Activated CD4-positive, alpha-beta T cell treated with anti-CD3 and anti-CD28 coated beads, Interleukin-2, amount 10 ng/mL, durations not matched to agents 7 days and 5 days (primary cell): Measurements from ENCODE around the gene ST6GALNAC3. TPM values are rescaled to one million over a fixed set of nuclear protein-coding genes. Genes with fewer than 3 reads are reported as not detected.

Source experiments
- CTCF ChIA-PET: fragments of 350-600 bp; sonication (Branson Sonifier 250); formaldehyde crosslinking; loops from one replicate; lab custom pipeline; 2021; ENCODE audit warnings: antibody characterized with exemption; lab: Charles Lee
- POLR2A ChIA-PET: fragments of 350-600 bp; sonication (Branson Sonifier 250); formaldehyde crosslinking; loops from one replicate; lab custom pipeline; 2021; ENCODE audit warnings: antibody characterized with exemption; lab: Charles Lee
- DNase-seq: peaks from one replicate; pipeline ENCODE4 v3.0.0-alpha.2; 2020
- H3K27ac Mint-ChIP-seq: one replicate; pipeline ENCODE4 v1.8.0; 2021; ENCODE audit warnings: mild to moderate bottlenecking, moderate library complexity, mixed read lengths
- H3K27me3 Mint-ChIP-seq: one replicate; pipeline ENCODE4 v1.8.0; 2021; ENCODE audit warnings: mixed read lengths
- H3K36me3 Mint-ChIP-seq: one replicate; pipeline ENCODE4 v1.8.0; 2021; ENCODE audit warnings: low read depth, mixed read lengths
- H3K4me1 Mint-ChIP-seq: one replicate; pipeline ENCODE4 v1.8.0; 2021; ENCODE audit warnings: mixed read lengths
- H3K4me3 Mint-ChIP-seq: one replicate; pipeline ENCODE4 v1.8.0; 2021; ENCODE audit warnings: mild to moderate bottlenecking, moderate library complexity, mixed read lengths
- H3K9me3 Mint-ChIP-seq: one replicate; pipeline ENCODE4 v1.8.0; 2021; ENCODE audit warnings: mixed read lengths
- total RNA-seq, 2 experiments: library from RNA; stranded (reverse); gene quantifications; one replicate each; pipeline ENCODE4 v1.2.3, GENCODE V29; 2021

The ST6GALNAC3 gene
- total RNA-seq, 2 experiments from 2014 or later, result 0.02 to 0.25 TPM

GRCh38 chr1:76257823-76258222 is 183.3 kb downstream of the ST6GALNAC3 start:
- H3K4me3 Mint-ChIP-seq, result no peak overlapping the region
- H3K27ac Mint-ChIP-seq, result no peak overlapping the region
- H3K9me3 Mint-ChIP-seq, result peaks cover 8% of the 10 kb centered on the region
- no peaks in the 10 kb centered on the region for H3K27me3 Mint-ChIP-seq
- H3K4me1 Mint-ChIP-seq, result peaks cover 66% of the 10 kb centered on the region
- H3K36me3 Mint-ChIP-seq, result peaks cover 4% of the 10 kb centered on the region
- ChIA-PET POLR2A (no interaction called here), CTCF (no interaction called here)
- DNase-seq, result no peak

- H3K27me3 Mint-ChIP-seq, result no peaks in the 10 kb centered on the region
- peaks cover 8% of the 10 kb centered on the region for H3K9me3 Mint-ChIP-seq
- peaks cover 6% of the 10 kb centered on the region for H3K36me3 Mint-ChIP-seq
- ChIA-PET POLR2A (no interaction called here), CTCF (no interaction called here)
- H3K4me1 Mint-ChIP-seq, result peaks cover 66% of the 10 kb centered on the region
- no peak for DNase-seq
- no peak overlapping the region for H3K27ac Mint-ChIP-seq
- no peak overlapping the region for H3K4me3 Mint-ChIP-seq
These were observed 184.7 kb downstream of the ST6GALNAC3 start for GRCh38 chr1:76259270-76259669.

GRCh38 chr1:76260279-76260678 is 185.7 kb downstream of the ST6GALNAC3 start:
- Mint-ChIP-seq H3K9me3 (peaks cover 9% of the 10 kb centered on the region), H3K27me3 (no peaks in the 10 kb centered on the region), H3K36me3 (peaks cover 6% of the 10 kb centered on the region), H3K27ac (no peak overlapping the region), H3K4me3 (no peak overlapping the region), H3K4me1 (peaks cover 56% of the 10 kb centered on the region)
- ChIA-PET POLR2A (no interaction called here), CTCF (interaction anchor here (0.7 to 1.2 kb wide), 2 partner anchors 25 to 33 kb away, joined by 3 read pairs; no protein-coding TSS in a partner anchor)
- DNase-seq, result no peak

- peaks cover 10% of the 10 kb centered on the region for H3K9me3 Mint-ChIP-seq
- POLR2A ChIA-PET, result no interaction called here
- DNase-seq, result no peak
- CTCF ChIA-PET, result interaction anchor here (1.5 kb wide), 1 partner anchor 10 kb away, joined by 3 read pairs; no protein-coding TSS in a partner anchor
- peaks cover 50% of the 10 kb centered on the region for H3K4me1 Mint-ChIP-seq
- peaks cover 8% of the 10 kb centered on the region for H3K36me3 Mint-ChIP-seq
- no peak overlapping the region for H3K27ac Mint-ChIP-seq
- H3K27me3 Mint-ChIP-seq, result no peaks in the 10 kb centered on the region
- H3K4me3 Mint-ChIP-seq, result no peak overlapping the region
These were observed 188.1 kb downstream of the ST6GALNAC3 start for GRCh38 chr1:76262601-76263000.

GRCh38 chr1:76264642-76265041 is 190.1 kb downstream of the ST6GALNAC3 start:
- Mint-ChIP-seq H3K4me1 (peaks cover 55% of the 10 kb centered on the region), H3K9me3 (peaks cover 12% of the 10 kb centered on the region), H3K4me3 (no peak overlapping the region), H3K27me3 (no peaks in the 10 kb centered on the region), H3K27ac (no peak overlapping the region), H3K36me3 (peaks cover 8% of the 10 kb centered on the region)
- CTCF ChIA-PET, result interaction anchor here (0.6 to 1.1 kb wide), 3 partner anchors 10 to 1850 kb away, joined by 3 read pairs; no protein-coding TSS in a partner anchor
- DNase-seq, result no peak
- POLR2A ChIA-PET, result no interaction called here

- Mint-ChIP-seq H3K27me3 (no peaks in the 10 kb centered on the region), H3K4me3 (no peak overlapping the region), H3K4me1 (peaks cover 59% of the 10 kb centered on the region), H3K27ac (peak overlapping the region; percentile 87), H3K36me3 (peaks cover 8% of the 10 kb centered on the region), H3K9me3 (peaks cover 12% of the 10 kb centered on the region)
- ChIA-PET POLR2A (no interaction called here), CTCF (interaction anchor here (1.5 to 1.6 kb wide), 2 partner anchors 19 to 21 kb away, joined by 5 read pairs; no protein-coding TSS in a partner anchor)
- no peak for DNase-seq
These were observed 192.2 kb downstream of the ST6GALNAC3 start for GRCh38 chr1:76266762-76267161.

GRCh38 chr1:76267631-76268030 is 193.1 kb downstream of the ST6GALNAC3 start:
- ChIA-PET CTCF (interaction anchor here (1.5 to 1.6 kb wide), 2 partner anchors 18 to 20 kb away, joined by 5 read pairs; no protein-coding TSS in a partner anchor), POLR2A (no interaction called here)
- Mint-ChIP-seq H3K9me3 (peaks cover 7% of the 10 kb centered on the region), H3K4me1 (peaks cover 59% of the 10 kb centered on the region), H3K27ac (peak overlapping the region; percentile 87), H3K27me3 (no peaks in the 10 kb centered on the region), H3K36me3 (peaks cover 5% of the 10 kb centered on the region), H3K4me3 (peak overlapping the region; percentile 17)
- peak; percentile 22 for DNase-seq

GRCh38 chr1:76268341-76268740 is 193.8 kb downstream of the ST6GALNAC3 start:
- no peak for DNase-seq
- POLR2A ChIA-PET, result no interaction called here
- H3K27me3 Mint-ChIP-seq, result no peaks in the 10 kb centered on the region
- H3K27ac Mint-ChIP-seq, result peak overlapping the region; percentile 87
- no peak overlapping the region for H3K4me3 Mint-ChIP-seq
- H3K9me3 Mint-ChIP-seq, result peaks cover 7% of the 10 kb centered on the region
- H3K36me3 Mint-ChIP-seq, result peaks cover 5% of the 10 kb centered on the region
- peaks cover 66% of the 10 kb centered on the region for H3K4me1 Mint-ChIP-seq
- CTCF ChIA-PET, result interaction anchor here (1.5 to 1.9 kb wide), 3 partner anchors 18 to 26 kb away, joined by 5 to 8 read pairs (median 5); no protein-coding TSS in a partner anchor

- no peak overlapping the region for H3K4me3 Mint-ChIP-seq
- H3K27ac Mint-ChIP-seq, result peak overlapping the region; percentile 87
- peaks cover 68% of the 10 kb centered on the region for H3K4me1 Mint-ChIP-seq
- peaks cover 5% of the 10 kb centered on the region for H3K9me3 Mint-ChIP-seq
- DNase-seq, result peak; percentile 21
- peaks cover 3% of the 10 kb centered on the region for H3K36me3 Mint-ChIP-seq
- ChIA-PET CTCF (interaction anchor here (1.9 kb wide), 1 partner anchor 25 kb away, joined by 8 read pairs; no protein-coding TSS in a partner anchor), POLR2A (no interaction called here)
- no peaks in the 10 kb centered on the region for H3K27me3 Mint-ChIP-seq
These were observed 194.6 kb downstream of the ST6GALNAC3 start for GRCh38 chr1:76269155-76269554.

- Mint-ChIP-seq H3K4me3 (no peak overlapping the region), H3K36me3 (no peaks in the 10 kb centered on the region), H3K9me3 (no peaks in the 10 kb centered on the region), H3K27ac (no peak overlapping the region), H3K4me1 (peaks cover 41% of the 10 kb centered on the region), H3K27me3 (no peaks in the 10 kb centered on the region)
- ChIA-PET CTCF (interaction anchor here (2.0 kb wide), 1 partner anchor 13 kb away, joined by 7 read pairs; no protein-coding TSS in a partner anchor), POLR2A (no interaction called here)
- DNase-seq, result no peak
These were observed 199.8 kb downstream of the ST6GALNAC3 start for GRCh38 chr1:76274302-76274701.

GRCh38 chr1:76274718-76275117 is 200.2 kb downstream of the ST6GALNAC3 start:
- H3K4me1 Mint-ChIP-seq, result peaks cover 36% of the 10 kb centered on the region
- no peak overlapping the region for H3K4me3 Mint-ChIP-seq
- POLR2A ChIA-PET, result no interaction called here
- no peaks in the 10 kb centered on the region for H3K9me3 Mint-ChIP-seq
- no peak for DNase-seq
- H3K27ac Mint-ChIP-seq, result no peak overlapping the region
- H3K27me3 Mint-ChIP-seq, result no peaks in the 10 kb centered on the region
- CTCF ChIA-PET, result interaction anchor here (2.0 kb wide), 1 partner anchor 12 kb away, joined by 7 read pairs; no protein-coding TSS in a partner anchor
- no peaks in the 10 kb centered on the region for H3K36me3 Mint-ChIP-seq

- Mint-ChIP-seq H3K9me3 (no peaks in the 10 kb centered on the region), H3K36me3 (no peaks in the 10 kb centered on the region), H3K27me3 (no peaks in the 10 kb centered on the region), H3K4me1 (peaks cover 4% of the 10 kb centered on the region), H3K4me3 (no peak overlapping the region), H3K27ac (no peak overlapping the region)
- ChIA-PET POLR2A (no interaction called here), CTCF (no interaction called here)
- no peak for DNase-seq
These were observed 204.2 kb downstream of the ST6GALNAC3 start for GRCh38 chr1:76278711-76279100.

GRCh38 chr1:76279101-76279748 is 204.7 kb downstream of the ST6GALNAC3 start:
- Mint-ChIP-seq H3K4me3 (no peak overlapping the region), H3K27ac (no peak overlapping the region), H3K4me1 (peaks cover 4% of the 10 kb centered on the region), H3K36me3 (no peaks in the 10 kb centered on the region), H3K27me3 (no peaks in the 10 kb centered on the region), H3K9me3 (no peaks in the 10 kb centered on the region)
- ChIA-PET POLR2A (no interaction called here), CTCF (no interaction called here)
- no peak for DNase-seq
